ENCODE results near the gene LINGO1.

LINGO1 gene

GRCh38 chr15:77574521-77575202 is 58.0 kb downstream of the LINGO1 start:
- no peak for DNase-seq (ENCODE audit: low read depth in 1 of 2, low spot score in 1 of 2)
- in situ Hi-C loops (cut with HindIII; ENCODE audit: low pct_unique_long_range_greater_than_20kb, low sequenced_read_pairs): no loop called here

GRCh38 chr15:77573802-77574201 is 58.9 kb downstream of the LINGO1 start:
- no peak for DNase-seq (ENCODE audit: low read depth in 1 of 2, low spot score in 1 of 2)
- in situ Hi-C loops (cut with HindIII; ENCODE audit: low pct_unique_long_range_greater_than_20kb, low sequenced_read_pairs): no loop called here
- TF ChIP-seq JUND (IDR thresholded peaks at IDR 0.05; ENCODE audit: low read depth): no peak

More at GRCh38 chr15:77574521-77575202, 58.0 kb downstream of the LINGO1 start:
- TF ChIP-seq JUND (IDR thresholded peaks at IDR 0.05; ENCODE audit: low read depth): no peak

- in situ Hi-C loops (cut with HindIII; ENCODE audit: low pct_unique_long_range_greater_than_20kb, low sequenced_read_pairs): no loop called here
- no peak for TF ChIP-seq JUND (IDR thresholded peaks at IDR 0.05; ENCODE audit: low read depth)
- DNase-seq (ENCODE audit: low read depth in 1 of 2, low spot score in 1 of 2): no peak
Measured at GRCh38 chr15:77572186-77572585, 60.5 kb downstream of the LINGO1 start.

GRCh38 chr15:77571741-77572140 is 61.0 kb downstream of the LINGO1 start:
- in situ Hi-C loops (cut with HindIII; ENCODE audit: low pct_unique_long_range_greater_than_20kb, low sequenced_read_pairs): no loop called here
- no peak for DNase-seq (ENCODE audit: low read depth in 1 of 2, low spot score in 1 of 2)
- no peak for TF ChIP-seq JUND (IDR thresholded peaks at IDR 0.05; ENCODE audit: low read depth)

- no peak for TF ChIP-seq JUND (IDR thresholded peaks at IDR 0.05; ENCODE audit: low read depth)
- DNase-seq (ENCODE audit: low read depth in 1 of 2, low spot score in 1 of 2): no peak
- in situ Hi-C loops (cut with HindIII; ENCODE audit: low pct_unique_long_range_greater_than_20kb, low sequenced_read_pairs): no loop called here
Measured at GRCh38 chr15:77571181-77571580, 61.5 kb downstream of the LINGO1 start.

- in situ Hi-C loops (cut with HindIII; ENCODE audit: low pct_unique_long_range_greater_than_20kb, low sequenced_read_pairs): no loop called here
- peak in 1 of 2 experiments; percentile 37 for DNase-seq (ENCODE audit: low read depth in 1 of 2, low spot score in 1 of 2)
- no peak for TF ChIP-seq JUND (IDR thresholded peaks at IDR 0.05; ENCODE audit: low read depth)
Measured at GRCh38 chr15:77569729-77570125, 63.0 kb downstream of the LINGO1 start.

- peak; percentile 51 to 84 for DNase-seq (ENCODE audit: low read depth in 1 of 2, low spot score in 1 of 2)
- no peak for TF ChIP-seq JUND (IDR thresholded peaks at IDR 0.05; ENCODE audit: low read depth)
- in situ Hi-C loops (cut with HindIII; ENCODE audit: low pct_unique_long_range_greater_than_20kb, low sequenced_read_pairs): no loop called here
Measured at GRCh38 chr15:77568973-77569728, 63.6 kb downstream of the LINGO1 start.

GRCh38 chr15:77568014-77568972 is 64.4 kb downstream of the LINGO1 start:
- DNase-seq (ENCODE audit: low read depth in 1 of 2, low spot score in 1 of 2): peak; percentile 49 to 76
- TF ChIP-seq JUND (IDR thresholded peaks at IDR 0.05; ENCODE audit: low read depth): no peak
- in situ Hi-C loops (cut with HindIII; ENCODE audit: low pct_unique_long_range_greater_than_20kb, low sequenced_read_pairs): no loop called here

GRCh38 chr15:77567202-77567601 is 65.5 kb downstream of the LINGO1 start:
- TF ChIP-seq JUND (IDR thresholded peaks at IDR 0.05; ENCODE audit: low read depth): no peak
- in situ Hi-C loops (cut with HindIII; ENCODE audit: low pct_unique_long_range_greater_than_20kb, low sequenced_read_pairs): no loop called here
- no peak for DNase-seq (ENCODE audit: low read depth in 1 of 2, low spot score in 1 of 2)

- no peak for TF ChIP-seq JUND (IDR thresholded peaks at IDR 0.05; ENCODE audit: low read depth)
- DNase-seq (ENCODE audit: low read depth in 1 of 2, low spot score in 1 of 2): no peak
- in situ Hi-C loops (cut with HindIII; ENCODE audit: low pct_unique_long_range_greater_than_20kb, low sequenced_read_pairs): no loop called here
Measured at GRCh38 chr15:77566092-77566491, 66.6 kb downstream of the LINGO1 start.

- in situ Hi-C loops (cut with HindIII; ENCODE audit: low pct_unique_long_range_greater_than_20kb, low sequenced_read_pairs): no loop called here
- no peak for TF ChIP-seq JUND (IDR thresholded peaks at IDR 0.05; ENCODE audit: low read depth)
- no peak for DNase-seq (ENCODE audit: low read depth in 1 of 2, low spot score in 1 of 2)
Measured at GRCh38 chr15:77565378-77565915, 67.3 kb downstream of the LINGO1 start.

- TF ChIP-seq JUND (IDR thresholded peaks at IDR 0.05; ENCODE audit: low read depth): no peak
- in situ Hi-C loops (cut with HindIII; ENCODE audit: low pct_unique_long_range_greater_than_20kb, low sequenced_read_pairs): no loop called here
- no peak for DNase-seq (ENCODE audit: low read depth in 1 of 2, low spot score in 1 of 2)
Measured at GRCh38 chr15:77564938-77565337, 67.8 kb downstream of the LINGO1 start.
